EH (cell line): Measurements from ENCODE around the gene IRX3.
"Not testable (repeated sequence)": the region's sequence is repeated elsewhere in the genome, so short reads cannot be mapped to it uniquely, and the experiment has no call there.

Experiments used
- DNase-seq: peaks from one replicate; pipeline ENCODE4 v3.0.0-alpha.2; 2015; ENCODE audit warnings: low read depth

IRX3 gene

DNA sequence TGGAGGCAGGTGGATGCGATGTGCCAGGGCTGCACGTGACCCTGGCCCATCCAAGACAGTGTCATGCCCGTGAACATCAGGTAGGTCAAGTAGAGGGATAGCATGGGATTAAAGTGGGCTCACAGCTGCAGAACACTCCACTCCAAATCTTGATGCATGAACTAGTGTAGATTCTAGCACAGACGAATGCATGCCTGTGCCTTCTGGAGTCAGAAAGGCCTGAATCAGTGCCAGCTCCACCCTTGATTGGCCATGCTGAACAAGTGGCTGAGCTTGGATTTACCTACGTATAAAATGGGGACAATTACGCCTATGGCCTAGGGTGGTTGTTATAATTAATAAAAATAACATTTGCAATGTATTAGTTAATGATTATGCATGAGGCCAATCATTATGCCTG is 10.6 kb downstream of the IRX3 start:
- no peak for DNase-seq

- no peak for DNase-seq
Observed at GRCh38 chr16:54273566-54273965, 13.0 kb downstream of the IRX3 start.

GRCh38 chr16:54270711-54271110 is 15.9 kb downstream of the IRX3 start:
- no peak for DNase-seq

- no peak for DNase-seq
Observed at GRCh38 chr16:54269461-54269860, 17.1 kb downstream of the IRX3 start.

GRCh38 chr16:54268766-54269165 is 17.8 kb downstream of the IRX3 start:
- DNase-seq = no peak

- no peak for DNase-seq
Observed at GRCh38 chr16:54268340-54268739, 18.2 kb downstream of the IRX3 start.

- DNase-seq = peak; percentile 21
Observed at GRCh38 chr16:54266363-54266955, 20.1 kb downstream of the IRX3 start.

GRCh38 chr16:54265575-54266107 is 20.9 kb downstream of the IRX3 start:
- no peak for DNase-seq

DNA sequence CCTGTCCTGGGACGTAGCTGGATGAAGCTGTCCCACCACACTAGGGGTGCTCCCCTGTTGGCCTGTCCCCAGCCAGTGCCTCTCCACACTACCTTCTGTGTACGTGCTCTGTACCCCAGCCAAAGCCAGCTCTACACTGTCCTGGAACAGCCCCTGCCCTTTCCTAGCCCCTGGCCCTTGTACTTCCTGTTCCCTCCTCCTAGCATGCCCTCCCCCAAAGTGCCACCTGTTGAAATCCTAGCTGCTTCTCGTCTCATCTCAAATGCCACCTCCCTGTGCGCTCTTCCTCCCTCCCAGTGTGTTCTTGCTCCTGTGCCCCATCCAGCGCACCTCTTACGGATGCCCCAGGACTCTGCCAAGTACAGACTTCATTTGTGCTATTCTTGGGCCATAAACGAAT is 33.5 kb downstream of the IRX3 start:
- DNase-seq = no peak

DNA sequence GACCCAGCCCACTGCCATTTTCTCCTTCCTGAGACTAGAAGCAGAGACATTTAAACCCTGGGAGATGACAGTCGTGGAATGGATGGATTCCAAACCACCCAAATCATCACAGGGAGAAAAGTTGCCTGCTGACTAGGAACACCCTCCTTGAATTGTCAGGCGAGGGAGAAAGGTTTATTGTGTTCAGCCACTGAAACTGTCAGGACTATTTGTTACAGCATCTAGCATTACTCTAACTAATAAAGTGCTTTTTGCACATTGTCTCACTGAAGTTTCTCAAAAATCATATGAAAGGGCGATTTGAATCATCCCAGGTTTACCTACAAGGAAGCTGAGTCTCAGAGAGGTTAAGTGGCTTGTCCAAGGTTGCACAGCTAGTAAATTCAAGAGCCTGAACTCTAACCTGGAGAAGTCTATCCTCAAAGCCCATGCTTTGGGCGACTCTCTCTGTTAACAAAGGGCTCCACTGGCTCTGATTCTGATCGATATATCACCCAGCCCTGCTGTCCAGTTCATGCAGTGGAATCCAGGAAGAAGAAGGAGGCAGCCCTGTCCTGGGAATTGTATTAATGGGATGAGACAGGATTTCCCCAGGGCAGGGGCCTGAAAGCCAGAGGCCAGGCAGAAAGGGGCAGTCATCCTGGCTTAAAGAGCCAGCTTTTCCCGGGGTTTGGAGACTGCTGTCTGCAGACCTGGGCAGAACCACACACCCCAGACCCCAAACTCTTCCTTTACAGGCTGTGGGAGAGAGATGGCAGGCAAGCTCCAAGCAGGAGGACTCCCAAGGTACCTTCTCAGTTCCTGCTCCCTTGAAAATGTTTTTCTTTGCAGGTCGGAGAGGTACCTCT is 37.5 kb downstream of the IRX3 start:
- no peak for DNase-seq

DNA sequence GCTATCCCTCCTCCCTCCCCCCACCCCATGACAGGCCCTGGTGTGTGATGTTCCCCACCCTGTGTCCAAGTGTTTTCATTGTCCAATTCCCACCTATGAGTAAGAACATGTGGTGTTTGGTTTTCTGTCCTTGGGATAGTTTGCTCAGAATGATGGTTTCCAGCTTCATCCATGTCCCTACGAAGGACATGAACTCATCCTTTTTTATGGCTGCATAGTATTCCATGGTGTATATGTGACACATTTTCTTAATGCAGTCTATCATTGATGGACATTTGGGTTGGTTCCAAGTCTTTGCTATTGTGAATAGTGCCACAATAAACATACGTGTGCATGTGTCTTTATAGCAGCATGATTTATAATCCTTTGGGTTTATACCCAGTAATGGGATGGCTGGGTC is 38.9 kb downstream of the IRX3 start:
- not testable (repeated sequence) for DNase-seq

DNA sequence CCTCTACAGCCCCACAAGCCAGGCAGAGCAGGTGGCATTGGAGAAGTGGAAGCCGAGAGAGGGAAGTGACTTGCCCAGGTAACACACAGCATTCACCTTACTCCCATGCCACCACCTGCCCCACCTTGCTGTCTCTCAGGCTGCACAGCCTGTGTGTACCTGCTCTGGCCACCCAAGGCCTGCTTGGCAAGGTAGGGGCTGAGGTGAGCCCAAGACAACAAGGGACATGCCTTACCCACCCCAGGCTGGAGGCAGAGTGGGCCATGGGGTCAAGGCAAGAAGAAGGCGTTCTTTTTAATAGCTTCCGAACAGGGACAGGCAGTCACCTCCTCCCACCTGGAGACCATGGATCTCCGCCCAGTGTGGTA is 40.1 kb downstream of the IRX3 start:
- no peak for DNase-seq

- DNase-seq = no peak
Observed at GRCh38 chr16:54245788-54246453, 40.7 kb downstream of the IRX3 start.

DNA sequence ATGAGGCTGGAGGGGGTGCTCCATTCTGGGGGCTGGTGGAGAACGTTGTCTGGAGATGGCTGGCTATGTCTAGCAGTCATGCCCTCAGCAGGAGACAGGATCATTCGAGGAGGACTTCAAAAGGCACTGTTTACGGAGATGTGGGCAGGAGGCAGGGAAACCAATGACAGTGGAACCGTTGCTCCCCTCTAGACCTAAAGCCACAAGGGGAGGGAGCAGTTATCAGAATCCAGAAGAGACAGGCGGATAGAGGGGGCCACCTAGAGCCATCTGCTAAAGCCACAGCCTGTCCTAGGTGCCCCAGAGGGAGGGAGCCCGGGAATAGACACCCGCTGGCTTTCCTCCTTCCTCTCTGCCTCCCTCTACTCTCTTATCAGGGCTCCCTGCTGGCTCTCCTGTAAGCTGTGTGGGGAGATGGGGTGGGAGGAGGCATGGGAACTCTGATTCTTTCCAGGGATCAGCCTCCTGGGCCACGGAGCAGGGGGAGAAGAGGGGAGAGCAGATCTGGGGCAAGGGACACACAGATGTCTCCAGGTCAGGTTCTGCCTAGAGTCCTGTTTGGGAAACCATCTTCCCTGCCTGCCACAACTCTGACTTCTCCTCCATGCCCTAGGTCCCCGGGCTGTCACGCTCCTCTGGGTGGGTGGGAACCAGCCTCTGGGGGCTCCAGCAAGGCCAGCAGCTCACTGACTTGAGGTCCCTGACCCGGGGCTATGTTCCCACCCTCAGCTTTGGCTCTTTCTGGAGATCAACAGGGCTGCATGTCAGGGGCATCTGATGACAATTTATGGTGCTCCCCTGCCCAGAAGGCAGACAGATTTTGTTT is 42.3 kb downstream of the IRX3 start:
- no peak for DNase-seq

GRCh38 chr16:54243202-54243601 is 43.4 kb downstream of the IRX3 start:
- DNase-seq = no peak

GRCh38 chr16:54242199-54242598 is 44.4 kb downstream of the IRX3 start:
- peak; percentile 20 for DNase-seq

DNA sequence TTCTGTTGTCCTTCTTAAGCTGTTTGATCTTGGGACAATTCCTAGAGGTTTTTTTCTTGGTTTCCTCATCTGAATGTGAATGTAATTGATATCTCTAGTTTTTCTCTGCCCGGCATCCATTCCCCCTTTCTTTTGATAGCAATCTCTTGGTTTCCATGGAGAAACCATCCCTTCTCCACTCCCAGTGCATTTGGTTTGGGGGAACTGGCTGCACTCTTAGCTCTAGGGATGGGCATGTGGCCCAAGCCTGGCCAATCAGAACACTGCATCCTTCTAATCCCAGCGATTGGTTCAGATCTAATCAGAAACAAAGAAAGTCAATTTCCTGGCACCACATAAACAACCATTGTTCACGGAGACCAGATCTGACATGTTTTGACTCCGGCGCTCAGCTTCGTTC is 45.1 kb downstream of the IRX3 start:
- DNase-seq = no peak

DNA sequence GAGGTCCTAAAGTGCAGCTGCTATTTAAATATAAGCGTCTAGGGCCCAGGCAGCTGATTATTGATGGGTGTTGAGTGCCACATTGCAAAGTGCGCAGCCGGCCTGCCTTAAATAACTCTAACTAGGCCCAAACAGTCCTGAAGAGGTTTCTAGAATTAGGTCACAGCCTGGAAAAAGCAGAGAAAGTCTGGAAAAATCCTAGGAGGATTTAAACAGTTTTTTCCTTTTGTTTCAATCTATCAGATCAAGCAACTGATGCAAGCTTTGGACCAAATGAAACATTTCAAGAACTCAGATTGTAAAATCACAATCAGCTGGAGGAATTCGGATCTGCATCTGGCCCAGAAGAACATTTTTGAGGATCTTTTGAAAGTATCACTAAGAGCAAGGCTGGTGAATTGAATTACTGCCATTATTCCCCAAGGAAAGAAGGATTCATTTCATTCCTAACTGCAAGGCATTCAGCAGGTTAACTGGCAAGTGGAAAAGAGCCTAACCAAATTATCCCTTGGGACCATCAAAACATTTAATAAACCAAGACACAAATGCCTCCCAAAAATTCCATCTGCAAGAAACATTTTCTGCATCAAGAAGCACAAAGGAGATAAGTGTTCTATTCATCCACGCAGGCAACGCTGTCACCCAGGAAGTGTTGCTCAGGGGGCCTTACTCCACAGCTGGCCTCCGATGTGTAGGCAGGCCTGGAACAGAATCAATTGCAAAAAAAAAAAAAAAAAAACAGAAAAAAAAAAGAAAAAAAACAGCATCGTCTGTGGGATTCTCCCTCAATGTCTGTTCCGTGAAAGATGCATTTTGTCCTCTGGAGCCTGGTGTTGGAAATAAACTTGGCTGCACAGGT is 46.1 kb downstream of the IRX3 start:
- DNase-seq = no peak

GRCh38 chr16:54239456-54239855 is 47.1 kb downstream of the IRX3 start:
- no peak for DNase-seq

DNA sequence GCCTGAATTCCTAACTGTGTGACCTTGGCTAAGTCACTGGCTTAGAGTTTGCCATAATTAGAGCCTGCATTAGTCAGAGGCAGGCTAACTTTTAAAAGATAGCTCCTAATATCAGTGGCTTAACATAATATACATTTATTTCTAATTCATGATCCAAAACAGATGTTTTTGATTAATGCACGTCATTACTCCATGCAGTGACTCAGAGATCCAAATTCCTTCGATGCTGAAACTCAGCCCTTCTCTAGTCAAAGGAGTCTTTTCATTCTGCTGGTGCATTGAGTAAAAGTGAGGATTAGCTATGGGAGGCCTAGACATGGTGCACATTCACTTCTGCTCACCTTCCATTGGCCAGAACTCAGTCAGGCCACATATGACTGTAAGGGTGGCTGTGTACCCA is 49.8 kb downstream of the IRX3 start:
- peak; percentile 72 for DNase-seq

DNA sequence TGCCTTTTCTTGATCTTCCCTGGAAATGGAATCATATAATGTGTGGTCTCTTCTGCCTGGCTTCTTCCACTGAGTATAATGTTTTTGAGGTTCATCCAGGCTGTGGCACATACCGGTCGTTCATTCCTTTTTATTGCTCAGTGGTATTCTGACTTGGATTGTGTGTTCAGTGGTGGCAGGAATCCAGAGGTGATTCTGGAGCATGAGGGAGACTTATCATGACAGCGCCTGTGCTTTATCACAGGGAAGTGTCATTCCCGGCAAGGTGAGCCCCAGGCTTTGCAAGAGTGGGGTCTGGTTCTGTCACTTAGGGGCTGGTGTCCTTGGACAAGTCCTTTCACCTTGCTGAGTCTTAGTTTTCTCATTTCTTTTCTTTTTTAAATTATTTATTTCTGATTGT is 53.0 kb downstream of the IRX3 start:
- DNase-seq = no peak
